Ammon's horn (tissue), 1 donor: ENCODE measurements around the gene SLC13A3.

ENCODE experiments used
- DNase-seq: peaks from one replicate; pipeline ENCODE4 v3.0.0-alpha.2; 2016; ENCODE audit warnings: low spot score

The SLC13A3 gene

GRCh38 chr20:46651091-46651962, at the start of gene SLC13A3:
Gene SLC13A3, minus strand, starts transcription at chr20:46651459. Its CDS starts 38 bp downstream, at chr20:46651421.
- DNase-seq: peak; percentile 55

DNA sequence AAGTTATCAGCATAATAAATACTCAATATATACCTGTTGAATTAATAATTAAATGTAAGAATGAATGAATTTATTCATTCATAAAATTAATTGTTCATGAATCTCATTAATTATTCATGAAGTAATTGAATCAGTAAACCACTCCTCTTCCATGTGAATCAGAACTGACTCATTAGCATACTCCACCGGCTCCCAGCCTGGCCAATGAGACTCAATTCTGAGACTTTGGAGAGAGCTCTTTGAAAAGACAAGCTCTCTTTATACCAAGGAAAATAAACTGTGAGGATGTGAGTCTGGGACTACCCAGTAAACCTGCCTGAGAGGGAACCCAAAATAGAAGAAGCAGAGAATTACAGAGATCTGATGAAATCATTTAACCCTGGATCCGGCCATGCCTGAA, 49.8 kb upstream of the SLC13A3 start:
- no peak for DNase-seq

- no peak for DNase-seq
These were observed 49.2 kb upstream of the SLC13A3 start for GRCh38 chr20:46700481-46700880.

DNA sequence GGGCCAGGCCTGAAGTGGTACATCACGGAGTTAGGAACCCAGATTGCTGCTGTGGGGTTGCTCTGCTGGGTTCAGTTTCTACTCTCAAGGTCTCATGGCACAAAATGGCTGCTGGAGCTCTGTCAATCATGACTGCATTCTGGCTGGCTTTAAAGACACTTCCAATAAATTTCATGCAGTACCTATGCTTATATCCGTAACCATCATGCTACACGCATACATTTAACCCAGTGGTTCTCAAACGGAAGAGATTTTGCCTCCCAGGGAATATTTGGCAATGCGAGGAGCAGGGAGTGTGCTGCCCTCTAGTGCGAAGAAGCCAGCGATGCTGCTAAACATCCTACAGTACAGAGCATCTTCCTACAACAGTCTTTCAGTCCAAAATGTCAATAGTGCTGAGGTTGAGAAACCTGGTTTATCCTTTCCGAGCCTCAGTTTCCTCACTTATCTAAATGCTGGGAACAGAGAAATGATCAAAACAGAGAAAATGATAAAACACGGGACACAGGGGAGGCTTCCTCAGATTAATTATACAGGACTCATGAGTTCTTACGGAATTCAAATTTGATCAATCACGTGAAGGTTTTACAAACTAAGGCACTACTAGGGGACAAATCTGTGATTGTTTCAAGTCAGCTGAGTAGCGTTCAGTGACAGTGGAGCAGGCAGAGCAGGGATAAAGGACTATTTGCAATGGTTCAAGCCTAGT, 48.5 kb upstream of the SLC13A3 start:
- DNase-seq: no peak

DNA sequence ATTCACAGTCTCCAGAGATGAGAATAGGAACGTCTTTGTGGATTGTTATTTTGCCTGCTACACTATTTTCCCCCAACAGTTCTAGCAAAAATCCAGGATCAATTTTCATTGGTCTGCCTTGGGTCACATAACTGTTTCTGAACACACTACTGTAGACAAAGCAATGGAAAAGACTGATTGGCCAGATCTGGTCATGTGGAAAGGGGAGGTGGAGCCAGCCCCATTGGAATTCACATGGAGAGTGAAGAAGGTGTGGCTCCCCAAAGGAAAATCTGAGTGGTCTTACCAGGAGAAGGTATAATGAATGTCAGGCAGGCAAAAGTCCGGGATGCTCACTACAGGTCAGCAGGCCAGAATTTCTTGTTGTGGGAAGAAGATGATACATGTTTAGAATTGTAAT, 47.5 kb upstream of the SLC13A3 start:
- no peak for DNase-seq

DNA sequence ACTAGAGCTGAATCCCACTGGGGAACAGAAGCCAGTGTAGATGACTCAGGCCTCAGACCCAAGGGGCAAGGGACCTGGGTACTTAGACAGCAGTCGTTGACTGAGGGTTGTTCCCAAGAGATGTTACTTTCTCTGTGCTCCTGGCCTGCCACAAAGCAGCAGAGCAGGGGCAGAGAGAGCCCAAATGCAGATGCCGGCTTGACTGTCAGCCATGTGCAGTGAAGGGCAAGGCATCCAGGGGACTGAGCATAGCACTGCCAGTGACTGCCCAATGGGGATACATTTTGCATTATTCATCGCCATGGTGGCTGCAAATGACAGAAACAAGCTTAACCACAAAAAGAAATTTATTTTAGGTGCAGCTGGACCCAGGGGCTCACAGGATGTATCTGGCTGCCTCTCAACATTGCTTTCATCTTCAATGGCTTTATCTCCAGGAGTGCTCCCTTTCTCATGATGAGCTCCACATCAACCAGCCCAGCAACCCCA, 45.6 kb upstream of the SLC13A3 start:
- no peak for DNase-seq

DNA sequence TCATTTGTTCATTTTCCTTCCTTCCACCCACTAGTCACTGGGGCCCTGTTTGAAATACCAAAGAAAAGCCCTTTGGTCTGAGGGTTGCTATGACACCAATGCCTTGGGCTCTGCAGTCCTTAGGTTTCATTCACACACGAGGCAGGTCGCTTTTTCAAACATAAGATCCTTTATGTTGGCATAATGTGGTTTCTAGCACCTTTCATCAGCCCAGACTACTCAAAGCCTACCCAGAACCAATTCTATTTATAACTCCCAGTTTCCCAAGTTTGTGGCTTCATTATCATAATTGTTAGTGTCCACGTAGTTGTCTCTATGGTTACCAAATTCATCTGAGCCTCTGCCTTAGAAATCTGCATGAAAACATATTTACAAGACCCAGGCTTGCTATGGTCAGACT, 44.6 kb upstream of the SLC13A3 start:
- DNase-seq: no peak

DNA sequence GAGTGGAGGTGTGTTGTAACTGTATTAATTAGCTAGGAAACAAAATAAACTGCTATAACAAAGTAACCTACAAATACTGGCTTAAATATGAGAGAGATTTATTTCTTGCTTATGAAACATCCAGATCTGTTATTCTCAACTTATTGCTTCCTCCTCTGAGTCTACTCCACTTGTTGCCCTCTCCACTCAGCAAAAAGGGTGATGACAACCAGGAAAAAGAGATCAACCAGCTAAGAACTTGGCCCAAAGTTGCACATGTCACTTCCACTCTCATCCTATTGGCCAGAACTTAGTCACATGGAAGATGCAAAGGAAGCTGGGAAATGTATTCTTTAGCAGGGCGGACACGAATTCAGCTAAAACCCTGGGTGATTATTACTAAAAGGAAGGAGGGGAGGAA, 43.2 kb upstream of the SLC13A3 start:
- peak; percentile 52 for DNase-seq

- no peak for DNase-seq
These were observed 39.9 kb upstream of the SLC13A3 start for GRCh38 chr20:46691196-46691595.

DNA sequence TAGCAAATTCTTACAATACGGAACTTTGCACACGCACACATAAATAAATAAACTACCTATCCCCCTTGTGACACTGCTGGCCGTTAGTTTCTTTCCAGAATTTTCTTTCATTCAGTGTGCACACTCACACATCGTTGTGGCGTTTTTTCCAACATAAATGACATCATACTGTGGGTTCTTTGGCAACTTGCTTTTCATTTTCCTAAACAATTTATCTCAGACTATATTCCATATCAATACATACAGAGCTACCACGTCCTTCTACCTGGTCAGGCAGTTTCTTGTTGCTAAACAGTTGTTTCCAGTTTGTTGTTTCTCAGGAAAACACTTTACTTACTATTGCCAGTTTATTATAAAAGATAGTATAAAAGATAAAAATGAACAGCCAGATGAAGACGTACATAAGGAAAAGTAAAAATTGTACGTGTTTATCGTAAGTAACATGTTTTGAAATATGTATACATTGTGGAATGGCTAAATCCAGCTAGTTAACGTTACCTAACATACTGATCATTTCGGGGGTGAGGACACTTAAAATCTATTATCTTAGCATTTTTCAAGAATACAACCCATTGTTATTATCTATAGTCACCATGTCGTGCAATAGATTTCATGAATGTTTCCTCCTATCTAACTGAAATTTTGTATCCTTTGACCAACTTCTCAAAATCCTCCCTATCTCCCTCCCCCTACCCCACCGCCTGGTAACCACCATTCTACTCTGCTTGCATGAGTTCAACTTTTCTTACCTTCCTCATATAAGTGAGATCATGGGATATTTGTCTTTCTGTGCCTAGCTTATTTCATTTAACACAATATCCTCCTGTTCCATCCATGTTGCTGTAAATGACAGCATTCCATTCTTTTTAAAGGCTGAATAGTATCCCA, 39.2 kb upstream of the SLC13A3 start:
- DNase-seq: no peak

GRCh38 chr20:46689754-46690085, 38.5 kb upstream of the SLC13A3 start:
- no peak for DNase-seq

DNA sequence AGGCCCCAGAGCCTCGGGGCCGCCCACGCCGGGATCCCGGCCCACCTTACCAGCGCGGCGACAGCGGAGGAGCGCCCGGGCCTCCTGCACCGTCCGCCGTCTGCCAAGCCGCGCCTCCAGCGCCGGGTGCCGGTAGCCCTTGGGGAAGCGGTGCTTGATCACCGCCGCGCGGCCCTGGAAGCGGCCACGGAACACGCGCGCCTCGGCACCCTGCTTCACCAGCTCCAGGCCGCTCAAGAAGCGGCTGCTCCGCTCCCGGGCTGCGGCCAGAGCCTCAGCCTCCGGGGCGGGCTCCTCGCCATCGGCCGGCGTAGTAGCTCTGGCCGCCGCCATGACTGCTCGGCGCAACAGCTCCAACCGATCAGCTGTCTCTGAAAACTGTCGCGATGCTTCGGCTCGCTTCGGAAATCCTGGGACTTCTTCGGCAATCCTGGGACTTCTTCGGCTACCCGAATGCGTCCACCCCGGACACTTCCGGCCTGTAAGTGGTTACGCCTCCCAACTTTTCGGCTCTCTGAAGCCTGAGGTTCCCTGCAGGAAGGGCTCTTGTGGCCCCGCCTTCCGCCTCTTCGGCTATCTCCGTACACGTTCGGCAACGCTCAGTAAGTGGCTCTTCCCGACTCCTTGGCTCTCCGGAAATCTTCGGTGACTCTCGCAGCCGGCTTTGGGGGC, 38.0 kb upstream of the SLC13A3 start, which contains the start of gene TP53RK:
TP53RK (minus strand) TSS at position 363 of the 672 bp plus-strand sequence; CDS start at position 333, 30 bp downstream.
- peak; percentile 98 for DNase-seq

DNA sequence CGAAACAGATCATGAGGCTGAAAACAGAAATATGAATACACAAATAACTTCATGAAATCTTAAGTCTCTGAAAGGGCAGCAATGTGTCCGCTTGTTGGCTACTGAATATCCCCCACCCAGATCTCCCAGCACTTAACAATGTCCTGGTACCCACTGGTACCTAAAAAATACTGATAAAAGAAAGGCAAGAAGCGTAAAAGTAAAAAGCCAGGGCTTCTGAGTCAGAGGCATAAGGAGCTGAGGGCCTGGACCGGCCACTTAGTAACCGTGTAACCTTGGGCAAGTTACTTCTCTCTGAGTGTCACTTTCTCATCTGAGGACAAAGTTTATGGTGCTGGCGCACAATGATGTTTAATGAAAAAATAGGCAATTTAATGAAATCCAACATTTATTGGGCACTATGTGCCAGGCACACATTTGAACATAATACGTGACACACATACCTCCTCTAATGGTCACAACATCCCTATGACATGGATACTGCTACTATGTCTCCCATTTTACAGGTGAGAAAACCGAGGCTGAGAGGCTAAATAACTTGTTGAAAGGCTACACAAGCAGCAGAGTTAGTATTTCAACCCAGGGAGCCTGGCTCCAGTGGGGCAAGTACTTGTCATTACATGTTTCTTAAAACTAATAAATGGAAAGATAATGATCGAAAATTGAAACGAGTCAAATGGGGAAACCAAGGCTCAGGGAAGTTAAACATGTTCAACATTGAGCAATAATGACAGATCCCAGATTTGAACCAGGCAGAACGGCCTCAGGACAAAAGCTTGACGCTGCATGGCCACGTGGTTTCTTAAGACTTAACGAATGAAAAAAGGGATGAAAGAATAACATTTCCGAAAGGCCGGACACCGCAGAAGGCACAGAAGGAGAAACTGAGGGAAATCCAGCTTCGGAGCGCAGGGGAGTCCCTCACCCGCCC, 37.2 kb upstream of the SLC13A3 start:
- peak; percentile 48 for DNase-seq

GRCh38 chr20:46683939-46684750, 32.9 kb upstream of the SLC13A3 start:
- DNase-seq: no peak

DNA sequence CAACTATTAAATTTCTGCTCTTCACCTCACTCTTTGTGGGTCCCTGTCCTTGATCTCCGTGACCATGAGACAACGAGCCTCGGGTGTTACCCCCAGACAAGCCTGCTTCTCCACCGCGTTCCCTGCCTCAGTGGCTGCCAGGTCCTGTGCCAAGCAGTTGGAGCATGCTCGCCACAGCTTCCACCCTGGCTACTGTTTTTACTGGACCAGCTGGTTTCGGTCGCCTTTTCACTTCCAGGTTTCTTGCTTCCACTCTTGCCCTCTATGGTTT, 32.3 kb upstream of the SLC13A3 start:
- DNase-seq: no peak

- DNase-seq: no peak
These were observed 31.9 kb upstream of the SLC13A3 start for GRCh38 chr20:46683011-46683667.

DNA sequence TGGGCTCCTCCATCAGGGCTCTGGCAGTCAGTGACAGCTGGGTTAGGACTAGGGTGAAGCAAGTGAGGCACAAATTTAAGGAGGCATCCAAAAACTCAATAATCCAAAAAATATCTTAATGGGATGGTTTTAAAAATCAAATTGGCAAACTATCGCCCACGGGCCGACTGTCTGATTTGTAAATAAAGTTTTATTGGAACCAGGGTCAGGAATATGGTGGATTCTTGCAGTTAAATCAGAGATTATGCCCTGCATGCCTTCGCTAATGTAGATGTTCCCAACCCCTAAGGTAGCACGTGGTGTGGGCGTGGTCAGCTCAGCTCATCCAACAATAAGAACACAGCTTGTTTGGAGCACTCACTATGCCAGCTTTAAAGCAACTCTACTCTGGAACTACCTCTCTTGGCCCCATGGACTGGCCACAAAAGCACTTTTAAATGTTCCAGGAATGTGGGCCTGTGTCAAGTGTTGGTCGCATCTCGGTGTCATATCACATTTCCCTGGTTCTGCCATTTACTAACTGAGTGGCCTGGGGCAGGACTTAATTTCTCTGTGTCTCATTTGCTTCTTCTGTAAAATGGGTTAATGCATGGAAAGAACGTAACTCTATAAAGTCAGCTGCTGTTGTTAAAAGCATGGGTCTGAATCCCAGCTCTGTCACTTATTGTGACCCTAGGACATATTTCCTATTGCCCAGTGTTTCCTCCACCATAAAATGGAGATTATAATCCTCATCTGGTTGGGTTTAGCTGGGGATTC, 31.0 kb upstream of the SLC13A3 start:
- no peak for DNase-seq

GRCh38 chr20:46681032-46681854, 30.0 kb upstream of the SLC13A3 start:
- peak; percentile 68 for DNase-seq
